Suprapubic skin (tissue), 4 donors: ENCODE data around the gene SMG7. TPM values are rescaled to one million over a fixed set of nuclear protein-coding genes. Genes with fewer than 3 reads are reported as not detected.

Source experiments
- DNase-seq, 2 donors: peaks; one replicate each; pipeline ENCODE4 v3.0.0-alpha.2; 2019; ENCODE audit warnings: low spot score in 2 of 2
- H3K27ac ChIP-seq: fragments of 200-600 bp; sonication (generic); one replicate; pipeline ENCODE4 v1.5.1; 2019
- H3K27me3 ChIP-seq: fragments of 200-600 bp; sonication (generic); one replicate; pipeline ENCODE4 v1.5.1; 2019
- H3K36me3 ChIP-seq: fragments of 200-600 bp; sonication (generic); one replicate; pipeline ENCODE4 v1.5.1; 2019
- H3K4me1 ChIP-seq: fragments of 200-600 bp; sonication (generic); one replicate; pipeline ENCODE4 v1.5.1; 2019
- H3K4me3 ChIP-seq: fragments of 200-600 bp; sonication (generic); one replicate; pipeline ENCODE4 v1.5.1; 2019; ENCODE audit warnings: mild to moderate bottlenecking
- H3K9me3 ChIP-seq: fragments of 200-600 bp; sonication (generic); one replicate; pipeline ENCODE4 v1.5.1; 2019
- EP300 ChIP-seq: sonication (generic); formaldehyde crosslinking; IDR thresholded peaks from one replicate; pipeline ENCODE4 v1.6.1; 2017; ENCODE audit warnings: antibody characterized with exemption
- POLR2A ChIP-seq, 2 donors: fragments of 450-650 bp; IDR thresholded peaks; one replicate each; pipeline ENCODE4 v1.6.1; 2017; ENCODE audit warnings: antibody characterized with exemption in 2 of 2, mild to moderate bottlenecking in 2 of 2, moderate library complexity in 2 of 2
- POLR2AphosphoS5 ChIP-seq, 3 donors: sonication (generic); formaldehyde crosslinking; IDR thresholded peaks; one replicate each; pipeline ENCODE4 v1.6.1; 2017; ENCODE audit warnings: antibody characterized with exemption in 3 of 3
- WGBS: methylation state at CpG from one replicate; pipeline ENCODE4 v1.1.5; 2018; 5-methylcytosine and 5-hydroxymethylcytosine counted together
- total RNA-seq, 4 donors: library from RNA; depleted of rRNA; stranded (reverse); fragments of >200 nt; gene quantifications; one replicate each; pipeline ENCODE4 v1.1.0, GENCODE V29; 2016
- TF ChIP-seq, protein P1 (sequence below), 2 donors: fragments of 200-600 bp in 1 of 2; fragments of 450-650 bp in 1 of 2; sonication (generic) in 1 of 2; IDR thresholded peaks; one replicate each; pipeline ENCODE4 v1.5.1; 2016 to 2019; ENCODE audit warnings: antibody characterized with exemption in 2 of 2, mild to moderate bottlenecking in 1 of 2, moderate library complexity in 1 of 2

The SMG7 gene
- total RNA-seq, 4 donors from 2014 or later = 34.4 to 65.3 (median 41.8) TPM

DNA sequence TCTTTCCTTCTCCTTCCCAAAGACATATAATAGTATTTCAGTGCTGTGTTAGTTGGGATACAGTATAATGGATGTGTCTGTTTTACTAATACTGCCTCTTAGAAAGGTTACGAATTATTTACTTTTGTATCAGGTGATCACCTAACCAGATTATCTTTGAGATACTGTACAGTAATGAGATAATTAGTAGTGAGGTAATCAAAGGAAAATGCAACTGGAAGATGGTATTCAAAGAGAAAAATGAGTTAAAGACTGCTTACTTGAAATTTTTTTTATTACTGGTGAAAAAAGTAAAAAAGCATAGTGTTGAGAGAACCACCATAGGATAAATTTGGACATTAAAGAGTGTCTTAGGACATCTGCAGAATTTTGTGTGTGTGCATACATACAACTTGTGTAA, 10.9 kb downstream of the SMG7 start:
- H3K4me1 ChIP-seq = peaks cover 32% of the 10 kb centered on the region

DNA sequence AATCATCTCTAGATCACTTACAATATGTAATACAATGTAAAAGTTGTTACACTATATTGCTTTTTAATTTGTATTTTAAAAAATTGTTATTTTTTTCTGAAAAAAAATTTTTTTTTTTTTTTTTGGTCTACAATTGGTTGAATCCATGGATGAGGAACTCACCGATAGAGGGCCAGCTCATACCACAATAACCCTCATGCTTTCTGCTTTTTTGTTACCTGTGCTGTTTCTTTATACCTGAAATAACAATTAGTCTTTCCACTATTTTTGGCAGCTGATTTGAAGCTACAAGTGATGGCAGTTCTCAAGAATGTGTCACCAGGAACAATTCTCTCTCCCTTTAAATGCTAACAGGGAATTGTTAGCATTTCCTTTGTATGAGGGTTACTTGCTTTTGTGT, 12.0 kb downstream of the SMG7 start:
- WGBS = 81% methylated on average over 1 of the region's 1 CpG
- H3K4me1 ChIP-seq = peaks cover 22% of the 10 kb centered on the region
- H3K4me3 ChIP-seq = no peak overlapping the region
- H3K9me3 ChIP-seq = no peaks in the 10 kb centered on the region
- H3K36me3 ChIP-seq = no peaks in the 10 kb centered on the region
- no peaks in the 10 kb centered on the region for H3K27me3 ChIP-seq
- TF ChIP-seq, protein P1, sequence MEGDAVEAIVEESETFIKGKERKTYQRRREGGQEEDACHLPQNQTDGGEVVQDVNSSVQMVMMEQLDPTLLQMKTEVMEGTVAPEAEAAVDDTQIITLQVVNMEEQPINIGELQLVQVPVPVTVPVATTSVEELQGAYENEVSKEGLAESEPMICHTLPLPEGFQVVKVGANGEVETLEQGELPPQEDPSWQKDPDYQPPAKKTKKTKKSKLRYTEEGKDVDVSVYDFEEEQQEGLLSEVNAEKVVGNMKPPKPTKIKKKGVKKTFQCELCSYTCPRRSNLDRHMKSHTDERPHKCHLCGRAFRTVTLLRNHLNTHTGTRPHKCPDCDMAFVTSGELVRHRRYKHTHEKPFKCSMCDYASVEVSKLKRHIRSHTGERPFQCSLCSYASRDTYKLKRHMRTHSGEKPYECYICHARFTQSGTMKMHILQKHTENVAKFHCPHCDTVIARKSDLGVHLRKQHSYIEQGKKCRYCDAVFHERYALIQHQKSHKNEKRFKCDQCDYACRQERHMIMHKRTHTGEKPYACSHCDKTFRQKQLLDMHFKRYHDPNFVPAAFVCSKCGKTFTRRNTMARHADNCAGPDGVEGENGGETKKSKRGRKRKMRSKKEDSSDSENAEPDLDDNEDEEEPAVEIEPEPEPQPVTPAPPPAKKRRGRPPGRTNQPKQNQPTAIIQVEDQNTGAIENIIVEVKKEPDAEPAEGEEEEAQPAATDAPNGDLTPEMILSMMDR (IDR thresholded peaks at IDR 0.05) = no peak
- no peak for TF ChIP-seq POLR2A (IDR thresholded peaks at IDR 0.05)
- H3K27ac ChIP-seq = no peak overlapping the region
- DNase-seq = no peak

More for the DNA sequence above, 10.9 kb downstream of the SMG7 start:
- TF ChIP-seq, protein P1 (IDR thresholded peaks at IDR 0.05) = no peak
- TF ChIP-seq EP300 (no peak), POLR2AphosphoS5 (IDR thresholded peaks at IDR 0.05) (no peak), POLR2A (IDR thresholded peaks at IDR 0.05) (no peak)
- no peak for DNase-seq
- 52% methylated on average over 1 of the region's 1 CpG for WGBS
- H3K9me3 ChIP-seq = no peaks in the 10 kb centered on the region
- H3K4me3 ChIP-seq = no peak overlapping the region
- no peaks in the 10 kb centered on the region for H3K36me3 ChIP-seq
- no peak overlapping the region for H3K27ac ChIP-seq
- H3K27me3 ChIP-seq = no peaks in the 10 kb centered on the region

DNA sequence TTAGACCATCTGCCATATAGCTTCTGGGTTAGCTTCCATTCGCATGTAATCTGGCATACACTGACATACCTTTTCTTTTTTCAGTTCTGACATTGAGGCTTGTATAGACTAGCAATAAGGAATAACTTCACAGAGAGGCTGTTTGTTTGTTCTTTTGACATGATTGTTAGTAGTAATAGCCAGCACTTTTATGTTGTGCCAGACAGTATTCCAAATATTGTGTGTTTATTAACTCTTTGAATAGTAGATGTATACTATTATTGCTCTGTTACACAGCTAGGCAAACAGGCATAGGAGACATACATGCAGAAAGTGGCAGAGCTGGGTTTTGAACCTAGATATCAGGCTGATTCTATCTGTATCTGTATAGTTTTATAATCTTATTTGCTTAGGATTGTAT, 12.6 kb downstream of the SMG7 start:
- TF ChIP-seq POLR2A (IDR thresholded peaks at IDR 0.05) = no peak
- TF ChIP-seq EP300 = no peak
- TF ChIP-seq POLR2AphosphoS5 (IDR thresholded peaks at IDR 0.05) = no peak
- TF ChIP-seq, protein P1 (IDR thresholded peaks at IDR 0.05) = no peak

DNA sequence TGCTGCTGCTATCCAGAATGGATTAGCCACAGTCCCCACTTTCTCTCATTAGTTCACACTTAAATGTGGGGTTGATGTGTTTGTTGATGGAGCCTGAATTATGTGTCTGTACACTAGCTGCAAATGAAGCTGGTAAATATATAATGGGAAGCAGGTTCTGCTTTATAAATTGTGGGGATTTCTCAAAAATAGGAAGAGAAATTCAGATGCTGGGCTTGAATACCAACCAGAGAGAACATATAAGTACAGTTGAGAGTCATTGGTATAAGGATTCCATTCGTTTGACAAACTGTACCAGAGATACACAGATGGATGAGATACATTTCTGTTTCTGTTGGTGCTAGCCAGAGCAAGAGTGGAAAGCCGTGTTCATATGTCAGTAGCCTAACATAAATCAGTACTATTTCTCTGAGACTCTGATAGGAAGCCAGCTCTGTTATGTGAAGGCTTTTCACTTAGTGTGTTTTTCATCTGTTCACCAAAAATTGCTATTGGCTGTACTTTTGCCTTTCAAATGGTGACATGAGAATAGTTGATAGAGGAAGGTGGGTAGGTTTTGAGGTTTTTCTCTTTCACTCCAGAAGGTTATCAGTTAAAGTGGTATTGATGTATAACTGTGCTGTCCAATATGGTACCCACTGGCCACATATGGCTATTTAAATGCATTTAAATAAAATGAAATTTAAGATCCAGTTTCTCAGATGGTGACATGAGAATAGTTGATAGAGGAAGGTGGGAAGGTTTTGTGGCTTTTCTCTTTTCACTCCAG, 15.6 kb downstream of the SMG7 start:
- no peak for TF ChIP-seq POLR2A (IDR thresholded peaks at IDR 0.05)
- TF ChIP-seq, protein P1 (IDR thresholded peaks at IDR 0.05) = no peak
- WGBS = 68% methylated on average over 2 of the region's 2 CpGs
- no peaks in the 10 kb centered on the region for H3K9me3 ChIP-seq

More for the DNA sequence above, 12.6 kb downstream of the SMG7 start:
- no peak for DNase-seq
- WGBS = 51% methylated on average over 1 of the region's 1 CpG
- no peaks in the 10 kb centered on the region for H3K27me3 ChIP-seq
- H3K9me3 ChIP-seq = no peaks in the 10 kb centered on the region
- no peak overlapping the region for H3K27ac ChIP-seq
- peaks cover 16% of the 10 kb centered on the region for H3K4me1 ChIP-seq
- H3K36me3 ChIP-seq = no peaks in the 10 kb centered on the region
- H3K4me3 ChIP-seq = no peak overlapping the region

DNA sequence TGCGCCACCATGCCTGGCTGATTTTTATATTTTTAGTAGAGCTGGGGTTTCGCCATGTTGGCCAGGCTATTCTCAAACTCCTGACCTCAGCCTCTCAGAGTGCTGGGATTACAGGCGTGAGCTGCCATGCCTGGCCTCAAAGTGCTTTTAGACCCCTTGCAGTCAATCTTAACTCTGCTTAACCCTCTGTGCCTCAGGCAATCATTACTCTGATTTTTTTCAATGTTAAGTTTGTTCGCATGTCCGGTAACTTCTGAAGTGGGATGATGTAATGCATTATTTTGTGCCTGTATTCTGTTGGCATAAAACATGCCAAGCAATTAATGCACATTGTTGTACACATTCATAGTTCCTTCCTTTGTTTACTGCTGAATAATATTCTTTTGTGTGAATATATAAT, 18.6 kb downstream of the SMG7 start:
- H3K27ac ChIP-seq = no peak overlapping the region
- no peak overlapping the region for H3K4me3 ChIP-seq
- DNase-seq = no peak
- H3K36me3 ChIP-seq = no peaks in the 10 kb centered on the region
- TF ChIP-seq POLR2A (IDR thresholded peaks at IDR 0.05) (no peak), EP300 (no peak), POLR2AphosphoS5 (IDR thresholded peaks at IDR 0.05) (no peak)
- TF ChIP-seq, protein P1 (IDR thresholded peaks at IDR 0.05) = no peak
- 78% methylated on average over 5 of the region's 5 CpGs for WGBS
- H3K9me3 ChIP-seq = no peaks in the 10 kb centered on the region
- H3K27me3 ChIP-seq = no peaks in the 10 kb centered on the region
- H3K4me1 ChIP-seq = no peaks in the 10 kb centered on the region

More for the DNA sequence above, 15.6 kb downstream of the SMG7 start:
- H3K27ac ChIP-seq = no peak overlapping the region
- no peaks in the 10 kb centered on the region for H3K36me3 ChIP-seq
- H3K4me1 ChIP-seq = peaks cover 5% of the 10 kb centered on the region
- no peak for DNase-seq
- H3K4me3 ChIP-seq = no peak overlapping the region
- H3K27me3 ChIP-seq = no peaks in the 10 kb centered on the region
